GM19328 (cell line): ENCODE results near the gene RAB3GAP1.
"Not testable (repeated sequence)": the region's sequence is repeated elsewhere in the genome, so short reads cannot be mapped to it uniquely, and the experiment has no call there.

Experiments
- ATAC-seq: cut with Tn5 transposase; IDR thresholded peaks from one replicate; pipeline ENCODE4 v1.9.1; 2021; ENCODE audit warnings: mild to moderate bottlenecking, moderate library complexity; ENCODE audit not compliant: unreplicated experiment

RAB3GAP1 gene

DNA sequence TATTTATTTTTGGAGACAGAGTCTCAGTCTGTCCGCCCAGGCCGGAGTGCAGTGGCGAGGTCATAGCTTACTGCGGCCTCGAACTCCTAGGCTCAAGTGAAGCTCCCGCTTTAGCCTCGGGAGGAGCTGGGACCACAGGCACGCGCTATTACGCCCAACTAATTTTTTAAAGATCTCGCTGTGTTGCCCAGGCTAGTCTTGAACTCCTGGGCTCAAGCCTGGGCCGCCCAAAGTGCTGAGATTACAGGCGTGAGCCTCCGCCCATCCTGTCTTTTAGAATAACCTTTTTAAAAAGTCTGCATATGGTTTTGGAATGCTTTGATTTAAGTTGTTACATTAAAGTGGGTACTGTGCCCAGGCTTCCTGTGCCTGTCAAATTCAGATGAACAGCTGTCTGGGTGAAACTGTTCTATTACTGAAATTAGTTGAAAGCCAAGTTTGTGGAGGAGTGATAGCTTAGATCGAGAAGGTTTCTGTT, 944 bp downstream of the RAB3GAP1 start:
- ATAC-seq, result no peak

GRCh38 chr2:135055182-135055786, 3.2 kb downstream of the RAB3GAP1 start:
- no peak for ATAC-seq

- ATAC-seq, result no peak
Observed at GRCh38 chr2:135056790-135057189, 4.7 kb downstream of the RAB3GAP1 start.

GRCh38 chr2:135059577-135059976, 7.5 kb downstream of the RAB3GAP1 start:
- ATAC-seq, result no peak

- no peak for ATAC-seq
Observed at GRCh38 chr2:135063210-135063609, 11.1 kb downstream of the RAB3GAP1 start.

DNA sequence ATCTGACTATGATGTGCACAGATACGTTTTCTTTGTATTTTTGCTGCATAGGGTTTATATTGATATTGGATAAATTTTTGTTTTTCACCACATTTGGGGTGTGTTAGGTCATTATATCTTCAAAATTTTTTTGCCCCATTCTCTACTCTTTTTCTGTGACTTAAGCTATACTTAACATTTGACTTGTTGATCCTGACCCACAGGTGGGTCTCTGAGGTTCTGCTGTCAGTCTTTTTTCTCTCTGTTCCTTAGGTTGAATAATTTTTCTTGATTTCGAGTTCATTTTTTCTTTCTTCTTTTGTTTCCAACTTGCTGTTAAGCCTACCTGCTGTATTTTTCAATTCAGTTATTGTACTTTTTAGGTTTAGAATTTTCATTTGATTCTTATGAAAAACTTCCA, 12.1 kb downstream of the RAB3GAP1 start:
- no peak for ATAC-seq

- ATAC-seq, result no peak
Observed at GRCh38 chr2:135066710-135067109, 14.6 kb downstream of the RAB3GAP1 start.

GRCh38 chr2:135072125-135072997, 20.3 kb downstream of the RAB3GAP1 start:
- ATAC-seq, result no peak

DNA sequence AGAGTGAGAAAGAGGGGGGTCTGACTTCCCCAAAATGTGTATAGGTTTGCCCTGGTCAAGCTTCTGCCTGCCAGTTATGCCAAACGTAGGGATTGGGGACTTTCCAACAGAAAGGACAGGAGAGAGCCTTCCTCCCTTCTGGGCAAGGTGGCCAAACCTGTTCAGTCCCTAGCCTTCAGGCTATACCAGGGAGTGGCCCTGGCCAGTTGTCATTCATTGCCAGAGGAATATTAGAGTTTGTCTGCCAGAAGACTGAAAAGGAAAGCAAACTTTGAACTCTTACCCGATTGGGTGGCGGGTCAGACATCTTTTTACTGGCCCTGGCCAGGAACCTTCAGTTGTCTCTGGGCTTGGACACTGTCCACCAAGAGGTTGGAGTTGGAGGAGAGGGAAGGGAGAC, 22.1 kb downstream of the RAB3GAP1 start:
- no peak for ATAC-seq

DNA sequence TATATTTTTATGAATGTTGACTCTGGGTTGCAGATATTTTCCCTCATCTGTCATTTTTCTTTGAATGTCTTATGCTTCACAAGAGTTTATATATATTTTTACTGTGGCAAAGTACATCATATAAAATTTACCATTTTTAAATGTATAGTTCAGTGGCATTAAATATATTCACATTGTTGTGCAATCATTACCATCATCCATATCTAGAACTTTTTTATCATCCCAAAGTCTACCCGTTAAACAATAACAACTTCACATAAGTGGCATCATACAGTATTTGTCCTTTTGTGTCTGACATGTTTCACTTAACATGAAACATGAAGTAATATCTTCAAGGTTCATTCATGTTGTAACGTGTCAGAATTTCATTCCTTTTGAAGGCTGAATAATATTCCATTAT, 24.5 kb downstream of the RAB3GAP1 start:
- no peak for ATAC-seq

GRCh38 chr2:135078417-135078816, 26.3 kb downstream of the RAB3GAP1 start:
- no peak for ATAC-seq

DNA sequence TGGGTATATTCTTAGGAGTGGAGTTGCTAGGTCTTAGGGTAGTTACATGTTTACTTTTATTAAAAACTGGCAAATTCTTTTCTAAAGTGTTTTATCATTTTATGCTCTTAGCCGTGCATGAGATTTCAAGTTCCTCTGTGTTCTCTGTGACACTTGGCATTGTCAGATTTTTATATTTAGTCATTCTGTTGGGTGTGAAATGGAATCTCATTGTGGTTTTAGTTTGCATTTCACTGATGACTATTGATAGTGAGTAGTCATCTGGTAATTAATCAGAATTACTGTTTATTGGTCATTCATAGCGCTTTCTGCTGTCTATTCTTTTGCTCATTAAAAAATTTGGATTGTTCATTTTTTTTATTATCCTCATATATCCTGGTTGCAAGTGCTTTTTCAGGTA, 34.1 kb downstream of the RAB3GAP1 start:
- no peak for ATAC-seq

GRCh38 chr2:135089597-135089996, 37.5 kb downstream of the RAB3GAP1 start:
- ATAC-seq, result not testable (repeated sequence)

DNA sequence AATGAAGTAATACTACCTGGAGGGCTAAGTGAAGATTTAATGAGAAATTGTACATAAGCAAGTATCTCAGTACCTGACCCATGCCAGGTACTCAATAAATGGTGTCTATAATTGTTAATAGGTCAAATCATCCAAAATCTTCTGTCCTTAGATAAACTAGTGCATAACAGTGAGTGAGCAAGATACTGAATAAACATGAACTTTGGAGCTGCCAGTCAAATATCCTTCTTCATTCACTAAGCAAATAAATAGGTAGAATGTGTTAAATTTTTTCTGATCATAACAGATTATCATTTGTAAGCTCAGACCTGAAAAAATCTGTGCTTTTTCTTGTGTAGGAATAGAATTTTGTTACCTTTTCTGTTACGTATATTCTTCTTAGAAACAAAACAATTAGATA, 39.6 kb downstream of the RAB3GAP1 start:
- no peak for ATAC-seq

GRCh38 chr2:135093193-135093592, 41.1 kb downstream of the RAB3GAP1 start:
- no peak for ATAC-seq

DNA sequence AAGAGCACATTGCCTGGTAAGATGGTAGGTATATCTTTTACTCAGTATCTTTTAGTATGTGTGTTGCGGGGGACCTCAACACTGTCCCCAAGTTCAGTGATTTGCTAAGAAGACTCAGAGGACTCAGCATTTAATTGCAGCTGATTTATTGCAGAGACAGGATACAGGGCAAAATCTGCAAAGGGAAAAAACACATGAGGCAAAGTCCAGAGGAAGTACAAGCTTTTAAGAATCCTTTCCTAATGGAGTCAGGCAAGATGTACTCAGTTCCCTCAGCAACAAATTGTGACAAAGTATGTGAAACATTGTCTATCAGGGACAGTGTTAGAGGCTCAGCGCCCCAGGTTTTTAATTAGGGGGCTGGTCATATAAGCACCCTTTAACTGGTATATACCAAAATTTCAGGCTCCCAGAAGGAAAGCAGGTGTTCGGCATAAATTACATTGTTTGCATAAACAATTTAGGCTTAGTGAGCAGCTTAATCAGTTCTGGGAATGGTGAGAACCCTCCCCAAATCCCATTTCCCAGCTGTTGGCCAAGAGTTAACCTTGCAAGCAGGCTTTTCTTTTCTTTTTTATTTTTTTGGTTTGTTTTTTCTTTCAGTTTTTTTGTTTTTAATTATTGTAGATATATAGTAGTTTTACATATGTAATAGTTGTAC, 41.7 kb downstream of the RAB3GAP1 start:
- ATAC-seq, result no peak

- no peak for ATAC-seq
Observed at GRCh38 chr2:135094508-135094907, 42.4 kb downstream of the RAB3GAP1 start.

GRCh38 chr2:135095591-135095990, 43.5 kb downstream of the RAB3GAP1 start:
- no peak for ATAC-seq

DNA sequence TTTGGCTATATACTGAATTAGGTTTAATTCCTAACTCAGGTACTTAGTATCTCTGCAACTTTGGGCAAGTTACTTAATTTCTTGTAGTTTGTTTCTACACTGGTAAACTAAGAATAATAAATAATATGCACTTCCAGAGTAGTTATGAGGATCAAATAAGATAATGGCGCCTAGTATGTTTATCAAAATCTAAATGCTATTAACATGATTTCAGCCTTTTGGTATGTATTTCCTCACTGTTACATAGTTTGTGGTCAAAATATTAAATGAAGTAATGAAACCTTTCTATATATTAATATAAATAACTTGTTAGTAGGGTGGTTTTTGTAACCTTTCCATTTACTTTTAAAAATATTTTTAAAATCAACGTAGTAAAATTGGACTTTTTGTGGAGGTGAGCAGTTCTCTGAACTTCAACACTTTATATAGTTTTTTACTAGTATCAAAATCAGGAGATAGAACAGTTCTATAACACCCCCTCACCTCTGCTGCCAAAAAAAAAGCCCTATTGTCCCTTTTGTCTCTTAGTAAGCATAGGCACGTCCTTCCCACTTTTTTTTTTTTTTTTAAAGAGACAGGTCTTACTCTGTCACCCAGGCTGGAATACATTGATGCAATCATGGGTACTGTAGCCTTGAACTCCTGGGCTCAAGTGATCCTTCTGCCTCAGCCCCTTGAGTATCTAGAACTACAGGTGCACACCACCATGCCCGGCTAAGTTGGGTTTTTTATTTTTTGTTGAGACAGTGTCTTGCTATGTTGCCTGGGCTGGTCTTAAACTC, 44.8 kb downstream of the RAB3GAP1 start:
- no peak for ATAC-seq

GRCh38 chr2:135097532-135098231, 45.6 kb downstream of the RAB3GAP1 start:
- no peak for ATAC-seq
